A172 (cell line): ENCODE results near the gene MAVS. TPM values are rescaled to one million over a fixed set of nuclear protein-coding genes. Genes with fewer than 3 reads are reported as not detected.
"Not testable (repeated sequence)": the region's sequence is repeated elsewhere in the genome, so short reads cannot be mapped to it uniquely, and the experiment has no call there.

Experiments
- DNase-seq: peaks from one replicate; pipeline ENCODE4 v3.0.0-alpha.2; 2015; ENCODE audit warnings: low spot score
- total RNA-seq: library from RNA; depleted of rRNA; stranded (reverse); fragments of >200 nt; shearing (Covaris generic); gene quantifications from 2 replicates; pipeline ENCODE4 v1.2.3, GENCODE V29; 2014

Gene MAVS
- total RNA-seq, 1 experiment from 2014 or later: 23.9 TPM

DNA sequence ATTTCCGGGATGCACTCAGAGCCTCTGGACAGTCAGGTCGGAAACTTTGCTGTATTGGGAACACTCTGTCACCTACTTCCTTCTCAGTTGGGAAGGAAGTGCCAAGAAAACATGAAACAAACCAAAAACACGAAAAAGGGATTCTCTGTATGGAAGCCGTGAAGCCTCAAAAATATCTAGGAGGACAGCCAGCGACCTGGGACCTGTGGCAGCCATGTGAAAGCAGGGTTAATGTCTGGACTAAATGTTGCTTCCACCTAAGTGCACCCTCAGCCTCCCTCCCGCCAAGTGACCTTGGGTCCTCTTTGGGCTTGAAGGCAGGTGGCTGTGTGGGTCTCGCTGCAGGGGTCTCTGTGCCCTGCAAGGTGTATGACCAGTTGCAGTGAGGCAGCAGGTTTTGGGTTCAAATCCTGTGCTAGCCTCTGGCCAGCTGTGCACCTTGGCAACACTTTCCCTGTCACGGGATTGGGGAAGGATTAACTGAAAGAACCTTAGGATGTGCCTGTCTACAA is 851 bp downstream of the MAVS start:
- DNase-seq: no peak

DNA sequence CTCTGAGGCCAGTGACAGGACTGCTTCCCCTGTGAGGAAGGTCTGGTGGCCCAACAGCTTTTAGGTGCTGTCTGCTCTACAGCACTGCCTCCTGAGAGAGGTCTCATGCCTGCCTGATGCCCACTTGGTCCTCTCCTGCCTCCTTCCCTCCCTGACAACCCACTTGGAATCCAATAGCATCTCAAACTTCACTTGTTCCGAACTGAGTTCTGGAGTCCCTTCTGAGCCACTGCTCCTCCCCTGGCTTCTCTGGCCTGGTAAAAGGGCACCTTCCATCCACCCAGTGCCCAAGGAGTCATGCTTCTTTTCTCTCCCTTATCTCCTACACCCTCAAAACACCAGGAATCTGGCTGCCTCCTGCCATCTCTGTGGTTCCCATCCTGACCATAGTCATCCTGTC is 1.9 kb downstream of the MAVS start:
- DNase-seq: no peak

DNA sequence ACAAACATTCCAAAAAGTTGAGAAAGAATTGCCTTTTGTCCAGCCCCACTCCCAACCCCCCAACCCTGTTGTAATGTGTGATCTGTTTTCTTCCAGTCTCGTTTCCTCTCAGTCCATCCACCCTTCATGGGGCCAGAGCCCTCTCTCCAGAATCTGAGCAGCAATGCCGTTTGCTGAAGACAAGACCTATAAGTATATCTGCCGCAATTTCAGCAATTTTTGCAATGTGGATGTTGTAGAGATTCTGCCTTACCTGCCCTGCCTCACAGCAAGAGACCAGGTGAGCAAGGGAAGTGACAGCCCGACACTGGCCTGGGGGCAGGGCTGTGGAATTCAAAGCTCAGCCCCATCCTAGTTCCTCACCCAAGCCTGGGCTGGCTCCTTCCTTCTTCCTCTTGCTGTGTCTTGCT is 7.8 kb downstream of the MAVS start:
- DNase-seq: no peak

DNA sequence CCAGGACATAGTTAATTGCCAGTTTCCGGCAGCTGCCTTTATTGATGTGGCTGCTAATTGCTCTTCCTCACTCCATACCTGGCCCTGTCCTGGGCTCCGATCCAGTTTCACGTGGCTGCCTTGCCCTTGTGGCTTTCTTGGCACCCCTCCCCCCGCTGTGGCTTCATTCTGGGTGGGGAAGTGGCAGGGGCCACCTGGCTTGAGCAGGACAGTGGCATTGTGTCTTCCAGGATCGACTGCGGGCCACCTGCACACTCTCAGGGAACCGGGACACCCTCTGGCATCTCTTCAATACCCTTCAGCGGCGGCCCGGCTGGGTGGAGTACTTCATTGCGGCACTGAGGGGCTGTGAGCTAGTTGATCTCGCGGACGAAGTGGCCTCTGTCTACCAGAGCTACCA is 10.8 kb downstream of the MAVS start:
- no peak for DNase-seq

DNA sequence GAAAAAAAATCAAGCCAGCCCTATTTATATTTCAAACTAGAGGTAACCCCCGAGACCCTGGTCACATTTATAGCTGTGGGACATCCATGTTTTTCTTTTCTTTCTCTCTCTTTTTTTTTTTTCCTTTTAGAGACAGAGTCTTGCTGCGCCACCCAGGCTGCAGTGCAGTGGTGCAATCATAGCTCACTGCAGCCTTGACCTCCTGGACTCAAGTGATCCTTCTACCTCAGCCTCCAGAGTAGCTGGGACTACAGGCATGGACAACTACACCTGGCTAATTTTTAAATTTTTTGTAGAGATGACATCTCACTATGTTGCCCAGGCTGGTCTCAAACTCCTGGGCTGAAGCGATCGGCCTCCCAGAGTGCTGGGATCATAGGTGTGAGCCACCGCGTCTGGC is 12.1 kb downstream of the MAVS start:
- no peak for DNase-seq

DNA sequence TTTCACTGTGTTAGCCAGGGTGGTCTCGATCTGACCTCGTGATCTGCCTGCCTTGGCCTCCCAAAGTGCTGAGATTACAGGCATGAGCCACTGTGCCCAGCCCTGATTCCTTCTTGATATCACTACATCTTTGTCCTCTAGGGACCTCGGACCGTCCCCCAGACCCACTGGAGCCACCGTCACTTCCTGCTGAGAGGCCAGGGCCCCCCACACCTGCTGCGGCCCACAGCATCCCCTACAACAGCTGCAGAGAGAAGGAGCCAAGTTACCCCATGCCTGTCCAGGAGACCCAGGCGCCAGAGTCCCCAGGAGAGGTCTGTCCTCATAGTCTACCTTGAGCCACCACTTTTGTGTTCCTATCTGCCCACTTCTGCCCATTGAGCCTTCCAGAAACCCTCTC is 14.6 kb downstream of the MAVS start:
- no peak for DNase-seq

DNA sequence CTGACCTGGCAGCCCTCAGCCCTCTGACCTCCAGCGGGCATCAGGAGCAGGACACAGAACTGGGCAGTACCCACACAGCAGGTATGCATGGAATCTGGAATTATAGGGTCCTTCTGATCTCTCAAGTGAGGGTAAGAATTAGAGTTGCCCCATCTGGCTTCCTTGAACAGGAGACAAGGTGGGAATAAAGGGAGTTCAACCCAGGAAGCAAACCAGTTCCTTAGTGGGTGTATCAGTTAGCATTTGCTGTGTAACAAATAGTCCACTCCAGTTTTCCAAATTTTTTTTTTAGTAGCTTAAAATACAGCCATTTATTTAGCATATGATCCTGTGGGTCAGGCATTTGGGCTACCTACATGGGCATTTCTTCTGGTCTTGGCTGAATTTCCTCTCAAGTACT is 15.7 kb downstream of the MAVS start:
- DNase-seq: no peak

DNA sequence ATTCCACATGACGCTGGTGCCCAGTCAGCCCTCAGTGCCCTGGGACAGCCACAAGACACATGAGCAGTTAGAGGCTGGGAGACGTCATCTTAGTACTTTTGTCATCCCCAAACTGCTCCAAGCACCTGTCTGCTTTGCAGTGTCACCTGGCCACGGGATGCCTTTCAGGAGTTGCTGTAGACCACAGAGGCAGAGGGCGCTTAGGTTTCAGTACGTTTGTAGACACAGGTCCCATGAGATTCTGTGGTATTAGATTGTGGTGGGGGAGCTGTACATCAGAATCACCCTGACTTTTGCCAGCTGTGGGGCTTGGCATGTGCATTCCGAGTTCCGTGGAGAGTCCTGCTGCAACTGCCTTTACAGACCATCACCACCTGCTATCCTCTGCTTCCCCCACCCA is 16.7 kb downstream of the MAVS start:
- DNase-seq: no peak

DNA sequence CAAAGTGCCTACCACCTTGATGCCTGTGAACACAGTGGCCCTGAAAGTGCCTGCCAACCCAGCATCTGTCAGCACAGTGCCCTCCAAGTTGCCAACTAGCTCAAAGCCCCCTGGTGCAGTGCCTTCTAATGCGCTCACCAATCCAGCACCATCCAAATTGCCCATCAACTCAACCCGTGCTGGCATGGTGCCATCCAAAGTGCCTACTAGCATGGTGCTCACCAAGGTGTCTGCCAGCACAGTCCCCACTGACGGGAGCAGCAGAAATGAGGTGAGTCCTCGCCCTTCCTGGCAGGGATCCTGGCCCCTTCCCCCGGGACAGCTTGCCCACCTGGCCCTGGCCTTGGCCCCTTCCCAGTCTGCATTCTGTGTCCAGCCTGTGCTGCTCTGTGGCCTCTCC is 17.9 kb downstream of the MAVS start:
- DNase-seq: no peak

DNA sequence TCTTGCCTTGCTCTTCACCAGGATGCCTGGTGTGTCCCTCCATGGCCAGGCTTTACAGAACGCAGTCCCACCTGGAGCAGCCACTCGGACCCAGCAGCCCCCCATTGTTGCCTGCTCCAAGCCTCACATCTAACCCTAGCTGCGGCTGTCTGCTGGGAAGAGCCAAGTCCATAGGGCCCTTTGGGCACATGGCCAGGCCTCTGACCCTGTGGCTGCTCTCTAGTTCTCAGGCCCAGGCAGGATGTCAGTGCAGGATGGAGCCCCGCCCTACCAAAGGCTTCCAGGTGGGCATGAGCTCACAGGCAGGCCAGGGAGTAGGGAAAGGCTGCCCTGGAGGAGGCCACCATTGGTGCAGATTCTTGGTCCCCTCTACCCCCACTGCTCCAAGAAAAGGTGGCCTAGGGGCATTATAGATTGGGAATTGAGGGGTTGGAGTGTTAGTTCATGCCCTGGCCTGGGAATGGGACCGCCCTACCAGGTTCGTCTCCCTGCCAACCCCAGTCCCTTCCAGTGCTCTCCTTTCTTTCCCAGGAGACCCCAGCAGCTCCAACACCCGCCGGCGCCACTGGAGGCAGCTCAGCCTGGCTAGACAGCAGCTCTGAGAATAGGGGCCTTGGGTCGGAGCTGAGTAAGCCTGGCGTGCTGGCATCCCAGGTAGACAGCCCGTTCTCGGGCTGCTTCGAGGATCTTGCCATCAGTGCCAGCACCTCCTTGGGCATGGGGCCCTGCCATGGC is 18.7 kb downstream of the MAVS start:
- no peak for DNase-seq

DNA sequence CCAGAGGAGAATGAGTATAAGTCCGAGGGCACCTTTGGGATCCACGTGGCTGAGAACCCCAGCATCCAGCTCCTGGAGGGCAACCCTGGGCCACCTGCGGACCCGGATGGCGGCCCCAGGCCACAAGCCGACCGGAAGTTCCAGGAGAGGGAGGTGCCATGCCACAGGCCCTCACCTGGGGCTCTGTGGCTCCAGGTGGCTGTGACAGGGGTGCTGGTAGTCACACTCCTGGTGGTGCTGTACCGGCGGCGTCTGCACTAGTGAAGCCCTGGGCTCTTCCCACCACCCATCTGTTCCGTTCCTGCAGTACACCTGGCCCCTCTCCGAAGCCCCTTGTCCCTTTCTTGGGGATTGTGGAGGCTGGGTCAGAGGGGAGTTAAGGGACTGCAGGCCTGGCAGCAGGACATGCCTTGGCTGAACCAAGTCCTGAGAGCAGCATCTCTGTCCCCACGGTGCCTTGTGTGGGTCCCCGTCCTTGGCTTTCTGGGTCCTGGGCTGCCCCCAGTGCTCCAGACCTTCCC is 19.3 kb downstream of the MAVS start:
- DNase-seq: no peak

DNA sequence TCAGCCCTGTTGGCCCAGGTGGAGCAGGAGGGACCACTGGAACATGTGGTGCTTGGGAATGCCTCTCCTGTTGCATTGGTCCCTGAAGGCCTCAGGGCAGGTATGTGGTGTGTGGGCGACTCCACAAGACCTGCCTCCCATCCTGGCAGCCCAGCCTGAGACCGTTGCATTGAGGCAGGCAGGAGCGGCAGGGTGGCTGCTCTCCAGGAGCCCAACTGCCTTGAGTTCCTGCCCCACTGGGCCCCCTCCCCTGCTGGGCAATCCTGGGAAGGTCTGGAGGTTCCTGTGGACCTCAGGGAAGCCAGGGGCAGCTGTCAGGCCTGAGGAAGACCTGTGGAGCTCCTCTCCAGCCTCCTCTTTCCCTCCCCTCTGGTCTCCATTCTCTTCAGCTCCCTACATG is 19.8 kb downstream of the MAVS start:
- no peak for DNase-seq

DNA sequence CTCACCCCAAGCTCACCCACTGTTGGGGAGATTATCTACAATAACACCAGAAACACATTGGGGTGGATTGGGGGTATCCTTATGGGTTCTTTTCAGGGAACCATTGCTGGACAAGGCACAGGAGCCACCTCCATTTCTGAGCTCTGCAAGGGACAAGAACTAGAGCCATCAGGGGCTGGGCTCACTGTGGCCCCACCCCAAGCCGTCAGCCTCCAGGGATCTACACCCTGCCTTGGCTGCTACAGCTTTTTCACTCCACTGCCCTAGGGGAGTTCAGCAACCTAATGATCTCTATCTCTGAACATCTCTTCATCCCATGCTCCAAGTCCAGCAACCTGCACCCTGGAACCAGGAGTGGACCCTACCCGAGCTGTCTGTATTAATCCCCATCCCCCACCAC is 21.2 kb downstream of the MAVS start:
- DNase-seq: no peak

DNA sequence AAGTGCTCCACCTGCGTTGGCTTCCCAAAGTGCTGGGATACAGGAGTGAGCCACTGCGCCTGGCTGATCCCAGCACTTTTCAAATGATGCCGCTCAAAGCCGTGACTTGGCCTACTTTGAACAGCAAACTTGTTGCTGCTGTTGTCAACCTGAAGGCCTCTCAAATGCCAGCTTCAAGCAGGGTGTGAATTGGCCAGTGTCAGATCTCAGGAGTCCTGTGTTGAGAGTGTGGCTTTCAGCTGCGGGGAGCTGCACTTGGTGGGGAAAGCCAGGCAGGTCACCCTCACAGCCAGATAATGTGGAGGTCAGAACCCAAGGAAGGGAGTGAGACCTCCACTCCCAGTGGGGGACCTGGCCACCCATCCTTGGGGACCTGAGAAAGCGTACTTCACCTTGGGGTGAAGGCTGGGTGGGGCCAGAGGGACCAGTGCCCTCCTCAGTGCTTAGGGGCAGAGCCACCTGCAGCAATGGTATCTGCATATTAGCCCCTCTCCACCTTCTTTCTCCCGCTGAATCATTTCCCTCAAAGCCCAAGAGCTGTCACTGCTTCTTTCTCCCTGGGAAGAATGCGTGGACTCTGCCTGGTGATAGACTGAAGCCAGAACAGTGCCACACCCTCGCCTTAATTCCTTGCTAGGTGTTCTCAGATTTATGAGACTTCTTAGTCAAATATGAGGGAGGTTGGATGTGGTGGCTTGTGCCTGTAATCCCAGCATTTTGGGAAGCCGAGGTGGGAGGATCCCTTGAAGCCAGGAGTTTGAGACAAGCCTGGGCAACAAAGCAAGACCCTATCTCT is 23.4 kb downstream of the MAVS start:
- no peak for DNase-seq

DNA sequence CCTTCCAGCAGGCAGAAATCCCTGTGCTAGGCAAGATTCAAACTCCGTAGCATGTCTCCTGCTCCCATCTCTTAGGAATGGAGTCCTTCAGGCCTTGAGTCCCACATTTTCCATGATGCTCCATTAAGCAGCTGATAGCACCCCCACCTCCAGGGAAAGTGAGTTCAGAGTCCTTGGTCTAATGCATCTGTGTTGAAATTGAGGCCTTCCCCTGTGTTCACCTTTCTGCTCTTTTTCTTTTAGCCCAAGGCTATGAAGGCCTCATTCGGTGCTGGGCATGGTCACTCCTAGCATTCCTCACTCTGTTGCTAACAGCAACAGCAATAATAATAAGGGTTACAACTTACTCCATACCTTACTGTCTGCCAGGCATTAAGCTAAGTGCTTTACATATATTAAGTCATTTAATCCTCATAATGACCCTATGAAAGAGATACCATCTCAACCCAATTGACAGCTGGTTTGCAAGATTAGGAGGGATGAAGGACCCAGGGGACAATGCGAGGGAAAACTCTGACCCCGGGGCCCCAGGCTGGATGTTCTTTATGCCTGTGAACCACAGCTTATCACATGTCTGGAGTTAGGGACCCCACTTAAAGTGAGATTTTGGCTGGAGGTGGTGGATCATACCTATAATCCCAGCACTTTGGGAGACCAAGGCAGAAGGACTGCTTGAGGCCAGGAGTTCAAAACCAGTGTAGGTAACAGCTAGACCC is 25.1 kb downstream of the MAVS start:
- no peak for DNase-seq

DNA sequence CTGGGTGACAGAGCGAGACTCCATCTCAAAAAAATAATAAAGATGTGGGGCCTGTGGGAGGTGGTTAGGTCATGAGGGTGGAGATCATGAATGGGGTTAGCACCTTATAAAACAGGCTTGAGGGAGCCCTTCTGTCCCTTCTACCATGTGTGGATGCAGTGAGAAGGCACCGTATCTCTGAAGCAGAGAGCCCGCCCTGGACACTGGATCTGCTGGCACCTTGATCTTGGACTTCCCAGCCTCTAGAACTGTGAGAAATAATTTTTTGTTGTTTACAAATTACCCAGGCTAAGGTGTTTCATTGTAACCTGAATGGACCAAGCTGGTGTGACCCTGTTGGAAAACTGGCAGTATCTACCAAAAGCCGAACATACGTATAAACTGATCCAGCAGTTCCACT is 26.9 kb downstream of the MAVS start:
- DNase-seq: no peak

DNA sequence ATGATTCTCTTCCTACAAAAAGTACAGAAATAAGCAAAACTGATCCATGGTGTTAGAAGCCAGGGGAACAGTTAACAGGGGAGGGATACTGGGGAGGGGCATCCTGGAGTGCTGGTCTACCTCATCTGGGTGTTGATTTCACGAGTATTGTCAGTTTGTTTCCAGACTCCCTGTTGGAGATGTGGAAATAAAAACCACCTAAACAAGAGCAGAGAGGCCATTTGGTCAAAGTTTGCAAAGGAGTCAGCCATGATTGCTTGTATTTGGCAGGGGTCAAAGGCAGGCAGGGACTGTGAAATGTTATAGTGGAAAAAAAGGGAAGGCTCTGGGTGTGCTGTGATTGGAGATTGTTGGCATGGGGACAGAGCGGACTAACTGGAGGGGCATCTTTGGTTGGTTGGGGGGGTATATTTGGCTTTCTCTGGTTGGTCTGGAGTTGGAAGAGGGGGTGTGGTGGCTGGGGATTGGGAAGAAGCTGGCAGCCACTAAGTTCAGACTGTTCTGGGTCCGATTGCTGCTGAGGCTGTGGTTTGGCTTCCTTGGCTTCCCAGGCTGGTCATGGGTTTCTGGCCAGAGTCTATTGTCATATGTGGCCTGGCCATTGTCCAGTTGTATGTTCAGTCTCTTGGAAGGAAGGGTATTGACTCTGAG is 27.7 kb downstream of the MAVS start:
- no peak for DNase-seq

DNA sequence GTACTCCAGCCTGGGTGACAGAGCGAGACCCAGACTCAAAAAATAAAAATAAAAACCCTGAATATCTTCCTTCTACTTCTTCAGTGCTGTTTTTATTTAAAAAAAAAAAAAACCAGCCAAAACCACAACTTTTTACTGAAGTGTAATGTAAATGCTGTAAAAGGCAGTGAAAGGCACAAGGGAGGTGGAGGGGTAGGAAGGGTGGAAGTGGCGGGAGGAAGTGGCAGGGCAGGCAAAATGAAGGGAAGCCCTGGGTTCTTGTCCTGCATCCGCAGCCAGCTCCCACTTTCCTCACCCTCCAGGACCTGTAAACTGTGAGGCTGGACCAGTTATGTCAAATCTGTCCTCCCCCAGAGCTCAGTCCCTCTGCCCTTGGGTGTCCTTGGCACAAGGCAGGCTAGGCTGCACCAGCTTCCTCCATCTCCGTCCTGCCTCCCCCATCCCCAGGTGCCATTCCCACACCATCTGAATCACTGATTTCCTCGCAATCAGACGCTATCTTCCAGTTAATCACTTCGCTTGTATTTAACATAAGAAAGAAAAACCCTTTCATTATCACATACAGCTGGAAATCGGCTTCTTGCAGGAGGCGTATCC is 28.8 kb downstream of the MAVS start:
- DNase-seq: no peak

DNA sequence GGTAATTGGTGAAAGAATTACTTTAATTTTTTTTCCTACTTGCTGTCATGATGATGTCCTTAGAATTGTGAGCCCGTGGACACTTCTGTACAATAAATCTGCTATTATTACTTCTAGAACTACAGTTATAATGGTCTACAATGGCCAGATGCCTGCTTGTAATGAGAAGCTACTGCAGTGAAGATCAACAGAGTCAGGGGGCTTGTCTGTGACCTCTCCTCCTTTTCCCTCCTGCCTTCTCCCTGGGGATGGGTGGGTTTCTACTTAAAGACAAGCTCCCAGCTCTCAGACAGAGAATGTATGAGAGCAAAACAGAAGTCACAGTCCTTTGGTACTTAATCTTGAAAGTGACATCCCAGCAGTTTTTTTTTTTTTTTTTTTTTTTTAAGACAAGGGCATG is 29.4 kb downstream of the MAVS start:
- DNase-seq: no peak

DNA sequence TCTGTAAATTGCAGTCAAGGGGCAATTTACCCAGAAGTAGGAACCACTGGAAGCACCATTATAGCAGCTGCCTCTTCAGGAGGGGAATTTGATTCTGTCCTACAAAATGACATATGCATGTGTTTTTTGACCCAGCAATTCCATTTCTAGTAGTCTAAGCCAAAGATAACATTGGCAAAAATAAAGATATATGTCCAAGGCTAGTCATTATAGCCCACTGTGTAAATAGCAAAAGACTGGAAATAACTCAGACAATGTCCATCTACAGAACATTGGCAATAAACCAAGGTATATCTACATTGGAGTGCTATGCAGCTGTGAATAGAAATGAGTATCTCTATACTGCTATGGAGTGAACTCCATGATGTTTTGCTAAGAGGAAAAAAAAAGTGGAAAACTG is 30.0 kb downstream of the MAVS start:
- DNase-seq: no peak

DNA sequence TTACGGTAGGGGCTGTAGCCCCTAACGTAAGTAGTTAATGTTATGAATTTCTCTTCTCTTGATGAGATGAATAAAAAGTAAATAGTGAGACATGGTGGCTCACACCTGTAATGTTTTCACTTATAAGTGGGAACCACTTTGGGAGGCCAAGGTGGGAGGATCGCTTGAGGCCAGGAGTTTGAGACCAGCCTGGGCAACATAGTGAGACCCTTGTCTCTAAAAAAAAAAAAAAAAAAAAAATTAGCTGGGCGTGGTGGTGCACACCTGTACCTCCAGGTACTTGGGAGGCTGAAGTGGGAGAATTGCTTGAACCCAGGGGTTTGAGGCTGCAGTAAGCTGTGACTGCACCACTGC is 32.3 kb downstream of the MAVS start:
- DNase-seq: not testable (repeated sequence)

DNA sequence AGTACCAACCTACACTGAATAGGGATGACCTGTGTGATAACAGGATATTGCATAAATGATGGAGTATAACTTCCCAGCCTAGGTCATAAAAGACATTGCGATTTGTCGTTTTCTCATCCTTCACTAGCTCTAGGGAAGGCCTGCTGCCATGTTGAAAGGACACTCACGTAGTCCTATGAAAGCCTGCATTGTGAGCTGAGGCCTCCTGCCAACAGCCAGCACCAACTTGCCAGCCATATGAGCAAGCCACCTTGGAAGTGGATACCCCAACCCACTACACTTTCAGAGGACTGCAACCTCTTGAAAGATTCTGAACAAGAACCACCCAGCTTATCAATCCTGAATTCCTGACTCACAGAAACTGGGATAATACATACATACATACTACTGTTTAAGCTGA is 39.1 kb downstream of the MAVS start:
- no peak for DNase-seq
